IMR-90 (cell line): ENCODE results near the gene RALGAPA2. TPM values are rescaled to one million over a fixed set of nuclear protein-coding genes. Genes with fewer than 3 reads are reported as not detected.

Source experiments
- ATAC-seq: fragments of 200-7000 bp; cut with Tn5 transposase; 2 replicates; pipeline ENCODE4 v1.9.1; 2020; ENCODE audit warnings: low read depth, mild to moderate bottlenecking, moderate library complexity
- BruUV-seq: library from RNA; stranded (reverse); fragments of 400-500 nt; replicated peaks from 2 replicates; lab custom pipeline; 2021; lab: Mats Ljungman, UMichigan
- CTCF ChIA-PET: fragments of 300-600 bp; formaldehyde crosslinking; extraction: SDS; loops from one replicate; lab custom pipeline; 2021; ENCODE audit warnings: antibody characterized with exemption; lab: Yijun Ruan, JAX
- POLR2A ChIA-PET: fragments of 300-600 bp; sonication (Branson Sonifier 250); formaldehyde crosslinking; loops from one replicate; lab custom pipeline; 2022; ENCODE audit warnings: antibody characterized with exemption; ENCODE audit not compliant: unreplicated experiment; lab: Charles Lee
- DNase-seq: peaks from one replicate; pipeline ENCODE4 v3.0.0; 2013
- H2AFZ ChIP-seq: replicated peaks from 2 replicates; pipeline ENCODE3; 2013; ENCODE audit warnings: low read length, mild to moderate bottlenecking; ENCODE audit not compliant: poor library complexity
- H2AK5ac ChIP-seq: 2 replicates; pipeline ENCODE4 v1.6.1; 2013; ENCODE audit warnings: low read depth, low read length, inconsistent platforms
- H2AK9ac ChIP-seq: replicated peaks from 2 replicates; pipeline ENCODE3; 2013; ENCODE audit warnings: mild to moderate bottlenecking, low read depth, low read length, moderate library complexity; ENCODE audit not compliant: poor library complexity
- H2BK120ac ChIP-seq: 2 replicates; pipeline ENCODE4 v1.6.1; 2013; ENCODE audit warnings: low read depth, low read length, inconsistent platforms
- H2BK15ac ChIP-seq: 3 replicates; pipeline ENCODE4 v1.6.1; 2013; ENCODE audit warnings: low read depth, low read length, inconsistent platforms
- H2BK20ac ChIP-seq: 2 replicates; pipeline ENCODE4 v1.6.1; 2013; ENCODE audit warnings: low read depth, mild to moderate bottlenecking, inconsistent platforms, low read length, moderate library complexity
- H2BK5ac ChIP-seq: 2 replicates; pipeline ENCODE4 v1.6.1; 2013; ENCODE audit warnings: mild to moderate bottlenecking, low read depth, low read length, inconsistent platforms; ENCODE audit not compliant: poor library complexity, severe bottlenecking
- H3K14ac ChIP-seq: replicated peaks from 2 replicates; pipeline ENCODE4 v1.6.1; 2013; ENCODE audit warnings: low read depth, low read length, inconsistent platforms
- H3K18ac ChIP-seq: 2 replicates; pipeline ENCODE4 v1.6.1; 2013; ENCODE audit warnings: low read depth, low read length, control low read depth
- H3K23ac ChIP-seq: 2 replicates; pipeline ENCODE4 v1.6.1; 2013; ENCODE audit warnings: low read depth, low read length, inconsistent platforms
- H3K27ac ChIP-seq: 2 replicates; pipeline ENCODE4 v1.5.1; 2013; ENCODE audit warnings: mild to moderate bottlenecking, control low read depth, low read length; ENCODE audit not compliant: insufficient read depth
- H3K27me3 ChIP-seq: 2 replicates; pipeline ENCODE4 v1.6.1; 2013; ENCODE audit warnings: low read length; ENCODE audit not compliant: control insufficient read depth, insufficient read depth
- H3K36me3 ChIP-seq: 2 replicates; pipeline ENCODE4 v1.6.1; 2013; ENCODE audit warnings: low read length, mixed read lengths; ENCODE audit not compliant: control insufficient read depth, insufficient read depth
- H3K4ac ChIP-seq: 2 replicates; pipeline ENCODE4 v1.6.1; 2013; ENCODE audit warnings: low read depth, low read length, inconsistent platforms
- H3K4me1 ChIP-seq: 2 replicates; pipeline ENCODE4 v1.6.1; 2013; ENCODE audit warnings: low read length, mixed read lengths; ENCODE audit not compliant: control insufficient read depth, insufficient read depth
- H3K4me2 ChIP-seq: 2 replicates; pipeline ENCODE4 v1.6.1; 2013; ENCODE audit warnings: low read depth, mild to moderate bottlenecking, control low read depth, low read length, moderate library complexity
- H3K4me3 ChIP-seq: 2 replicates; pipeline ENCODE4 v1.5.1; 2013; ENCODE audit warnings: low read depth, mild to moderate bottlenecking, control low read depth, low read length, moderate library complexity; ENCODE audit not compliant: insufficient read depth
- H3K56ac ChIP-seq: 2 replicates; pipeline ENCODE4 v1.6.1; 2013; ENCODE audit warnings: low read length, inconsistent platforms; ENCODE audit not compliant: insufficient read depth; ENCODE audit errors: extremely low read depth
- H3K79me1 ChIP-seq, 2 experiments: 2 replicates each; pipeline ENCODE4 v1.6.1; 2013; ENCODE audit warnings: low read length in 2 of 2, inconsistent platforms in 1 of 2, low read depth in 1 of 2
- H3K9ac ChIP-seq: 2 replicates; pipeline ENCODE4 v1.6.1; 2013; ENCODE audit warnings: low read depth, low read length, control low read depth
- H3K9me1 ChIP-seq: 2 replicates; pipeline ENCODE4 v1.6.1; 2013; ENCODE audit warnings: low read length, inconsistent platforms; ENCODE audit not compliant: insufficient read depth
- H3K9me3 ChIP-seq: 2 replicates; pipeline ENCODE4 v1.6.1; 2013; ENCODE audit warnings: low read length; ENCODE audit not compliant: control insufficient read depth, insufficient read depth
- H4K20me1 ChIP-seq: 2 replicates; pipeline ENCODE4 v1.6.1; 2013; ENCODE audit warnings: low read length, inconsistent platforms; ENCODE audit not compliant: insufficient read depth
- H4K5ac ChIP-seq: 2 replicates; pipeline ENCODE4 v1.6.1; 2013; ENCODE audit warnings: mild to moderate bottlenecking, low read depth, low read length, control low read depth
- H4K8ac ChIP-seq, 2 experiments: 2 replicates each; pipeline ENCODE4 v1.6.1; 2013; ENCODE audit warnings: low read depth in 2 of 2, low read length in 2 of 2, control low read depth in 1 of 2, inconsistent platforms in 1 of 2
- H4K91ac ChIP-seq: 2 replicates; pipeline ENCODE4 v1.6.1; 2013; ENCODE audit warnings: low read depth, low read length, inconsistent platforms; ENCODE audit not compliant: insufficient read depth
- BHLHE40 ChIP-seq: fragments of 150-350 bp; IDR thresholded peaks from 2 replicates; pipeline ENCODE4 v1.6.1; 2016; ENCODE audit warnings: mild to moderate bottlenecking, low read depth, low read length
- CEBPB ChIP-seq: IDR thresholded peaks from 2 replicates; pipeline ENCODE4 v1.6.1; 2012; ENCODE audit warnings: low read depth, low read length, improper control_type of control experiment
- CHD1 ChIP-seq: IDR thresholded peaks from 2 replicates; pipeline ENCODE4 v1.6.1; 2012; ENCODE audit warnings: low read depth, low read length, improper control_type of control experiment
- FOS ChIP-seq: fragments of 150-350 bp; IDR thresholded peaks from 2 replicates; pipeline ENCODE4 v1.6.1; 2016; ENCODE audit warnings: low read depth, low read length
- MAFK ChIP-seq: IDR thresholded peaks from 2 replicates; pipeline ENCODE4 v1.6.1; 2012; ENCODE audit warnings: low read depth, low read length, improper control_type of control experiment
- MXI1 ChIP-seq: IDR thresholded peaks from 2 replicates; pipeline ENCODE4 v1.6.1; 2012; ENCODE audit warnings: low read depth, mild to moderate bottlenecking, low read length, moderate library complexity, borderline replicate concordance
- NFE2L2 ChIP-seq: fragments of 150-350 bp; IDR thresholded peaks from 2 replicates; pipeline ENCODE4 v1.6.1; 2016; ENCODE audit warnings: low read depth, mild to moderate bottlenecking, low read length
- POLR2A ChIP-seq: IDR thresholded peaks from 2 replicates; pipeline ENCODE4 v1.6.1; 2012; ENCODE audit warnings: mild to moderate bottlenecking, low read depth, low read length
- RAD21 ChIP-seq: IDR thresholded peaks from 2 replicates; pipeline ENCODE4 v1.6.1; 2012; ENCODE audit warnings: low read length, improper control_type of control experiment
- RCOR1 ChIP-seq: IDR thresholded peaks from 2 replicates; pipeline ENCODE4 v1.6.1; 2012; ENCODE audit warnings: mild to moderate bottlenecking, low read length, improper control_type of control experiment; ENCODE audit not compliant: insufficient replicate concordance
- RFX5 ChIP-seq: IDR thresholded peaks from 2 replicates; pipeline ENCODE4 v1.8.0; 2012; ENCODE audit warnings: low read depth, mild to moderate bottlenecking, low read length, moderate library complexity
- SMC3 ChIP-seq: fragments of 150-350 bp; IDR thresholded peaks from 2 replicates; pipeline ENCODE4 v1.6.1; 2016; ENCODE audit warnings: low read depth, mild to moderate bottlenecking, antibody characterized with exemption, low read length, moderate library complexity
- WGBS, 2 experiments: methylation state at CpG; one replicate each; pipeline versions ENCODE4 v1.1.5 to v1.1.7; 2013; ENCODE audit warnings: missing lambda C conversion rate in 2 of 2; ENCODE audit not compliant: insufficient read length in 1 of 2; ENCODE audit errors: extremely low coverage in 2 of 2; 5-methylcytosine and 5-hydroxymethylcytosine counted together
- dilution Hi-C: fragments of 300-500 bp; cut with HindIII; formaldehyde crosslinking; loops from one replicate; pipeline ENCODE4 v1.14.3; 2018; ENCODE audit warnings: low sequenced_read_pairs; ENCODE audit not compliant: unreplicated experiment
- in situ Hi-C: fragments of 300-500 bp; cut with MboI; formaldehyde crosslinking; loops from 3 replicates; pipeline ENCODE4 v1.14.3; 2019; ENCODE audit warnings: low sequenced_read_pairs, inconsistent platforms, mixed read lengths
- intact Hi-C: fragments of 100-400 bp; cut with micrococcal nuclease; formaldehyde crosslinking; loops from 2 replicates; pipeline ENCODE4 v1.10.0; 2022
- polyA plus RNA-seq, 3 experiments: library from polyadenylated mRNA; depleted of rRNA; stranded (reverse); fragments of >200 nt; gene quantifications; 2 replicates each; pipeline ENCODE4 v1.2.3, GENCODE V29; 2012; ENCODE audit warnings: low replicate concordance in 1 of 3
- total RNA-seq: library from RNA; depleted of rRNA; stranded (reverse); fragments of >200 nt; gene quantifications from 2 replicates; pipeline ENCODE4 v1.2.3, GENCODE V29; 2012
- TF ChIP-seq, protein P1 (sequence below): conservative IDR thresholded peaks from 2 replicates; pipeline ENCODE4 v1.5.1; 2012; ENCODE audit warnings: mild to moderate bottlenecking, low read depth, low read length, improper control_type of control experiment
- TF ChIP-seq, protein P2 (sequence below): fragments of 150-350 bp; IDR thresholded peaks from 2 replicates; pipeline ENCODE4 v1.6.1; 2017; ENCODE audit warnings: mild to moderate bottlenecking, antibody characterized with exemption, low read length, low read depth
- TF ChIP-seq, protein P3 (sequence below): fragments of 150-350 bp; IDR thresholded peaks from 2 replicates; pipeline ENCODE4 v1.6.1; 2016; ENCODE audit warnings: low read depth, mild to moderate bottlenecking, low read length, moderate library complexity, borderline replicate concordance

RALGAPA2 gene
- total and polyA plus RNA-seq, 2 of the 4 experiments (the other 2 are of a cell fraction), result 1.3 to 3.9 TPM

DNA sequence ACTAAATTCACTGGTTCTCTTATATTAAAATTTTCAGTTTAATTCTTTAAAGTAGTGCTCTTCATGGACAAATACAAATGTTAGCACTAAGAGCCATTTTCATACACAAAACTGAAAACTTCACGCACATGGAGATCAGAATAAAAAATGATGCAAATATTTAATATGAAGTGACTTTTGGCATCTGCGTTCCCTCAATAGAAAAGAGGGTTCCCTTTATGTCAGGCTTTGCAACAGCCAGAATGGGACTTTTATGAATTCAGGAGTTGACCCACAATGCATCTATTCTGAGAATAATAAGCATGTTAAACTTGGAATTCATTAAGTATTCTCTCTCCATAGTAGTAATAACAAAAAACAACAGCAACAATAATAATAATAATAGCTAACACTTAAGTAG lies 218.7 kb downstream of the RALGAPA2 start:
- no peaks in the 10 kb centered on the region for H3K9me3 ChIP-seq
- CTCF ChIA-PET, result no interaction called here
- no peaks in the 10 kb centered on the region for H3K27me3 ChIP-seq
- dilution Hi-C loops, result no loop called here
- DNase-seq (no peak), ATAC-seq (no peak)
- H4K20me1 ChIP-seq, result no peaks in the 10 kb centered on the region
- H3K18ac ChIP-seq, result no peak overlapping the region
- H3K4me2 ChIP-seq, result no peak overlapping the region
- in situ Hi-C loops, result no loop called here
- POLR2A ChIA-PET, result no interaction called here
- no peak overlapping the region for H2BK120ac ChIP-seq
- no TSS peak for BruUV-seq
- no CpG with 5 or more reads among the region's 2 CpGs for WGBS, 2 experiments
- no peak overlapping the region for H2BK15ac ChIP-seq
- no peaks in the 10 kb centered on the region for H3K36me3 ChIP-seq
- H2AFZ ChIP-seq, result no peak overlapping the region
- no peak overlapping the region for H3K27ac ChIP-seq
- H3K79me1 ChIP-seq, result no peaks in the 10 kb centered on the region
- no peak overlapping the region for H4K5ac ChIP-seq
- intact Hi-C loops, result no loop called here
- H4K91ac ChIP-seq, result no peak overlapping the region
- H3K4ac ChIP-seq, result no peak overlapping the region
- H2AK9ac ChIP-seq, result no peak overlapping the region
- H2BK20ac ChIP-seq, result no peak overlapping the region
- no peak overlapping the region for H3K9ac ChIP-seq
- TF ChIP-seq, protein P1, sequence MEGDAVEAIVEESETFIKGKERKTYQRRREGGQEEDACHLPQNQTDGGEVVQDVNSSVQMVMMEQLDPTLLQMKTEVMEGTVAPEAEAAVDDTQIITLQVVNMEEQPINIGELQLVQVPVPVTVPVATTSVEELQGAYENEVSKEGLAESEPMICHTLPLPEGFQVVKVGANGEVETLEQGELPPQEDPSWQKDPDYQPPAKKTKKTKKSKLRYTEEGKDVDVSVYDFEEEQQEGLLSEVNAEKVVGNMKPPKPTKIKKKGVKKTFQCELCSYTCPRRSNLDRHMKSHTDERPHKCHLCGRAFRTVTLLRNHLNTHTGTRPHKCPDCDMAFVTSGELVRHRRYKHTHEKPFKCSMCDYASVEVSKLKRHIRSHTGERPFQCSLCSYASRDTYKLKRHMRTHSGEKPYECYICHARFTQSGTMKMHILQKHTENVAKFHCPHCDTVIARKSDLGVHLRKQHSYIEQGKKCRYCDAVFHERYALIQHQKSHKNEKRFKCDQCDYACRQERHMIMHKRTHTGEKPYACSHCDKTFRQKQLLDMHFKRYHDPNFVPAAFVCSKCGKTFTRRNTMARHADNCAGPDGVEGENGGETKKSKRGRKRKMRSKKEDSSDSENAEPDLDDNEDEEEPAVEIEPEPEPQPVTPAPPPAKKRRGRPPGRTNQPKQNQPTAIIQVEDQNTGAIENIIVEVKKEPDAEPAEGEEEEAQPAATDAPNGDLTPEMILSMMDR, result no peak
- TF ChIP-seq BHLHE40 (no peak), MAFK (no peak), SMC3 (no peak), RFX5 (no peak), RCOR1 (no peak), POLR2A (no peak), FOS (no peak), RAD21 (no peak), CEBPB (no peak), NFE2L2 (no peak), CHD1 (no peak), MXI1 (no peak)
- TF ChIP-seq, protein P2, sequence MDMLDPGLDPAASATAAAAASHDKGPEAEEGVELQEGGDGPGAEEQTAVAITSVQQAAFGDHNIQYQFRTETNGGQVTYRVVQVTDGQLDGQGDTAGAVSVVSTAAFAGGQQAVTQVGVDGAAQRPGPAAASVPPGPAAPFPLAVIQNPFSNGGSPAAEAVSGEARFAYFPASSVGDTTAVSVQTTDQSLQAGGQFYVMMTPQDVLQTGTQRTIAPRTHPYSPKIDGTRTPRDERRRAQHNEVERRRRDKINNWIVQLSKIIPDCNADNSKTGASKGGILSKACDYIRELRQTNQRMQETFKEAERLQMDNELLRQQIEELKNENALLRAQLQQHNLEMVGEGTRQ, result no peak
- TF ChIP-seq, protein P3, sequence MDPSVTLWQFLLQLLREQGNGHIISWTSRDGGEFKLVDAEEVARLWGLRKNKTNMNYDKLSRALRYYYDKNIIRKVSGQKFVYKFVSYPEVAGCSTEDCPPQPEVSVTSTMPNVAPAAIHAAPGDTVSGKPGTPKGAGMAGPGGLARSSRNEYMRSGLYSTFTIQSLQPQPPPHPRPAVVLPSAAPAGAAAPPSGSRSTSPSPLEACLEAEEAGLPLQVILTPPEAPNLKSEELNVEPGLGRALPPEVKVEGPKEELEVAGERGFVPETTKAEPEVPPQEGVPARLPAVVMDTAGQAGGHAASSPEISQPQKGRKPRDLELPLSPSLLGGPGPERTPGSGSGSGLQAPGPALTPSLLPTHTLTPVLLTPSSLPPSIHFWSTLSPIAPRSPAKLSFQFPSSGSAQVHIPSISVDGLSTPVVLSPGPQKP, result no peak
- no peak overlapping the region for H2BK5ac ChIP-seq
- H4K8ac ChIP-seq, result no peak overlapping the region
- peaks cover 26% of the 10 kb centered on the region for H3K4me1 ChIP-seq
- H3K23ac ChIP-seq, result no peak overlapping the region
- H3K14ac ChIP-seq, result no peak overlapping the region
- no peak overlapping the region for H2AK5ac ChIP-seq
- H3K9me1 ChIP-seq, result peaks cover 25% of the 10 kb centered on the region
- H3K56ac ChIP-seq, result no peak overlapping the region
- no peak overlapping the region for H3K4me3 ChIP-seq
